GM23338 (cell line): ENCODE data around the gene CHCHD6. TPM values are rescaled to one million over a fixed set of nuclear protein-coding genes. Genes with fewer than 3 reads are reported as not detected.

Source experiments
- ATAC-seq: fragments of 200-7000 bp; cut with Tn5 transposase; 3 replicates; pipeline ENCODE4 v1.9.1; 2020
- DNase-seq: peaks from one replicate; pipeline ENCODE4 v3.0.0-alpha.2; 2015; ENCODE audit warnings: low spot score
- H2AFZ ChIP-seq: fragments of 200-600 bp; sonication (generic); 2 replicates; pipeline ENCODE4 v1.8.0; 2016; ENCODE audit warnings: antibody characterized with exemption, mild to moderate bottlenecking, moderate library complexity
- H3F3A ChIP-seq: fragments of 200-600 bp; sonication (generic); replicated peaks from 2 replicates; pipeline ENCODE4 v1.8.0; 2017; ENCODE audit warnings: antibody characterized with exemption, mixed run types, low read depth
- H3K27ac ChIP-seq: fragments of 200-600 bp; sonication (generic); 2 replicates; pipeline ENCODE4 v1.6.1; 2016; ENCODE audit warnings: low read depth
- H3K27me3 ChIP-seq: fragments of 200-600 bp; sonication (generic); 2 replicates; pipeline ENCODE4 v1.8.0; 2016; ENCODE audit warnings: mild to moderate bottlenecking, mixed run types, moderate library complexity; ENCODE audit not compliant: insufficient read depth
- H3K36me3 ChIP-seq: fragments of 200-600 bp; sonication (generic); 2 replicates; pipeline ENCODE4 v1.8.0; 2016; ENCODE audit warnings: mild to moderate bottlenecking; ENCODE audit not compliant: insufficient read depth
- H3K4me1 ChIP-seq: fragments of 200-600 bp; sonication (generic); 2 replicates; pipeline ENCODE4 v1.8.0; 2016; ENCODE audit warnings: mild to moderate bottlenecking, moderate library complexity; ENCODE audit not compliant: insufficient read depth
- H3K4me2 ChIP-seq: fragments of 200-600 bp; sonication (generic); 2 replicates; pipeline ENCODE4 v1.7.1; 2017; ENCODE audit warnings: mixed run types
- H3K4me3 ChIP-seq: fragments of 200-600 bp; sonication (generic); 2 replicates; pipeline ENCODE4 v1.6.1; 2016; ENCODE audit warnings: mixed run types
- H3K79me2 ChIP-seq: fragments of 200-600 bp; sonication (generic); replicated peaks from 2 replicates; pipeline ENCODE4 v1.8.0; 2017; ENCODE audit warnings: mild to moderate bottlenecking; ENCODE audit not compliant: insufficient read depth
- H3K9me2 ChIP-seq: fragments of 200-600 bp; sonication (generic); 2 replicates; pipeline ENCODE4 v1.8.0; 2017; ENCODE audit not compliant: insufficient read depth
- H4K20me1 ChIP-seq: fragments of 200-600 bp; sonication (generic); replicated peaks from 2 replicates; pipeline ENCODE4 v1.8.0; 2017; ENCODE audit warnings: mild to moderate bottlenecking; ENCODE audit not compliant: insufficient read depth
- H3K27ac Mint-ChIP-seq: 2 replicates; pipeline ENCODE4 v1.8.0; 2020; ENCODE audit warnings: inconsistent platforms, mild to moderate bottlenecking, moderate library complexity, mixed read lengths
- H3K27me3 Mint-ChIP-seq: 3 replicates; pipeline ENCODE4 v1.8.0; 2022; ENCODE audit warnings: low read depth, mild to moderate bottlenecking, moderate library complexity, mixed read lengths, inconsistent platforms; ENCODE audit not compliant: insufficient read depth, poor library complexity
- H3K36me3 Mint-ChIP-seq: 3 replicates; pipeline ENCODE4 v1.8.0; 2021; ENCODE audit warnings: low read depth, mild to moderate bottlenecking, inconsistent platforms, moderate library complexity, mixed read lengths
- H3K4me1 Mint-ChIP-seq: 3 replicates; pipeline ENCODE4 v1.8.0; 2020; ENCODE audit warnings: mild to moderate bottlenecking, inconsistent platforms, mixed read lengths
- H3K4me3 Mint-ChIP-seq: 3 replicates; pipeline ENCODE4 v1.8.0; 2021; ENCODE audit warnings: moderate library complexity, mild to moderate bottlenecking, inconsistent platforms, mixed read lengths
- H3K9me3 Mint-ChIP-seq: 3 replicates; pipeline ENCODE4 v1.8.0; 2020; ENCODE audit warnings: moderate library complexity, mild to moderate bottlenecking, inconsistent platforms, mixed read lengths
- EZH2phosphoT487 ChIP-seq: fragments of 200-600 bp; sonication (generic); IDR thresholded peaks from one replicate; pipeline ENCODE4 v1.8.1; 2018; ENCODE audit warnings: antibody characterized with exemption; ENCODE audit not compliant: unreplicated experiment
- REST ChIP-seq: IDR thresholded peaks from one replicate; pipeline ENCODE4 v1.6.1; 2018; ENCODE audit warnings: antibody characterized with exemption; ENCODE audit not compliant: unreplicated experiment
- ZNF331 ChIP-seq: fragments of 250-450 bp; sonication (Bioruptor Pico); IDR thresholded peaks from 2 replicates; pipeline ENCODE4 v1.5.0; 2020; ENCODE audit warnings: low read depth, mild to moderate bottlenecking, moderate library complexity
- polyA plus RNA-seq: library from polyadenylated mRNA; unstranded; fragments of >200 nt; fragmentation: Nextera tagmentation; extraction: Ambion mirVana; gene quantifications from 2 replicates; pipeline ENCODE4 v1.2.1, GENCODE V29; 2016
- total RNA-seq: library from RNA; depleted of rRNA; stranded (reverse); fragments of >200 nt; shearing (Covaris generic); gene quantifications from 2 replicates; pipeline ENCODE4 v1.2.3, GENCODE V29; 2014
- TF ChIP-seq, protein P1 (sequence below): fragments of 250-450 bp; sonication (Bioruptor Pico); IDR thresholded peaks from 2 replicates; pipeline ENCODE4 v1.5.0; 2020; ENCODE audit warnings: mild to moderate bottlenecking, moderate library complexity

CHCHD6 gene
- total and polyA plus RNA-seq, 2 experiments from 2014 or later: 28.8 to 43.0 TPM

DNA sequence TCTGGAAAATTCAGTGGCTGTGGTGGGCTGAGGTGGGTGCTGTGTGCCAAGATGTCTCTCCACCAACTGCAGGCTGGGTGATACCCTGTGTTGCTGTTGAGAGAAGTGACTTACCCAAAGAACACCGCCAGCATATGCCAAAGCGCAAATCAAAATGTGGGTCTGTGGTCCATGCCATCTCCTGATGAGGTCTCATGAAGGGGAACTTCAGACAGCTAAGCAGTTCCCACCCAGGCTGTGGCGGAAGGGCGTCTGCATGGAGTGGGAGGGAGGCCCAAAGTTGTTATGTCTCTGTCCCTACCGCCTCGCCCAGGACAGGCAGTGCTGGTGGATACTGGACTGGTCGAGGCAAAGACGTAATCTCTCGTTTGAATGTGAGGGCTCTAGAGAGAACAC, 208.0 kb downstream of the CHCHD6 start (continued):
- TF ChIP-seq, protein P1, sequence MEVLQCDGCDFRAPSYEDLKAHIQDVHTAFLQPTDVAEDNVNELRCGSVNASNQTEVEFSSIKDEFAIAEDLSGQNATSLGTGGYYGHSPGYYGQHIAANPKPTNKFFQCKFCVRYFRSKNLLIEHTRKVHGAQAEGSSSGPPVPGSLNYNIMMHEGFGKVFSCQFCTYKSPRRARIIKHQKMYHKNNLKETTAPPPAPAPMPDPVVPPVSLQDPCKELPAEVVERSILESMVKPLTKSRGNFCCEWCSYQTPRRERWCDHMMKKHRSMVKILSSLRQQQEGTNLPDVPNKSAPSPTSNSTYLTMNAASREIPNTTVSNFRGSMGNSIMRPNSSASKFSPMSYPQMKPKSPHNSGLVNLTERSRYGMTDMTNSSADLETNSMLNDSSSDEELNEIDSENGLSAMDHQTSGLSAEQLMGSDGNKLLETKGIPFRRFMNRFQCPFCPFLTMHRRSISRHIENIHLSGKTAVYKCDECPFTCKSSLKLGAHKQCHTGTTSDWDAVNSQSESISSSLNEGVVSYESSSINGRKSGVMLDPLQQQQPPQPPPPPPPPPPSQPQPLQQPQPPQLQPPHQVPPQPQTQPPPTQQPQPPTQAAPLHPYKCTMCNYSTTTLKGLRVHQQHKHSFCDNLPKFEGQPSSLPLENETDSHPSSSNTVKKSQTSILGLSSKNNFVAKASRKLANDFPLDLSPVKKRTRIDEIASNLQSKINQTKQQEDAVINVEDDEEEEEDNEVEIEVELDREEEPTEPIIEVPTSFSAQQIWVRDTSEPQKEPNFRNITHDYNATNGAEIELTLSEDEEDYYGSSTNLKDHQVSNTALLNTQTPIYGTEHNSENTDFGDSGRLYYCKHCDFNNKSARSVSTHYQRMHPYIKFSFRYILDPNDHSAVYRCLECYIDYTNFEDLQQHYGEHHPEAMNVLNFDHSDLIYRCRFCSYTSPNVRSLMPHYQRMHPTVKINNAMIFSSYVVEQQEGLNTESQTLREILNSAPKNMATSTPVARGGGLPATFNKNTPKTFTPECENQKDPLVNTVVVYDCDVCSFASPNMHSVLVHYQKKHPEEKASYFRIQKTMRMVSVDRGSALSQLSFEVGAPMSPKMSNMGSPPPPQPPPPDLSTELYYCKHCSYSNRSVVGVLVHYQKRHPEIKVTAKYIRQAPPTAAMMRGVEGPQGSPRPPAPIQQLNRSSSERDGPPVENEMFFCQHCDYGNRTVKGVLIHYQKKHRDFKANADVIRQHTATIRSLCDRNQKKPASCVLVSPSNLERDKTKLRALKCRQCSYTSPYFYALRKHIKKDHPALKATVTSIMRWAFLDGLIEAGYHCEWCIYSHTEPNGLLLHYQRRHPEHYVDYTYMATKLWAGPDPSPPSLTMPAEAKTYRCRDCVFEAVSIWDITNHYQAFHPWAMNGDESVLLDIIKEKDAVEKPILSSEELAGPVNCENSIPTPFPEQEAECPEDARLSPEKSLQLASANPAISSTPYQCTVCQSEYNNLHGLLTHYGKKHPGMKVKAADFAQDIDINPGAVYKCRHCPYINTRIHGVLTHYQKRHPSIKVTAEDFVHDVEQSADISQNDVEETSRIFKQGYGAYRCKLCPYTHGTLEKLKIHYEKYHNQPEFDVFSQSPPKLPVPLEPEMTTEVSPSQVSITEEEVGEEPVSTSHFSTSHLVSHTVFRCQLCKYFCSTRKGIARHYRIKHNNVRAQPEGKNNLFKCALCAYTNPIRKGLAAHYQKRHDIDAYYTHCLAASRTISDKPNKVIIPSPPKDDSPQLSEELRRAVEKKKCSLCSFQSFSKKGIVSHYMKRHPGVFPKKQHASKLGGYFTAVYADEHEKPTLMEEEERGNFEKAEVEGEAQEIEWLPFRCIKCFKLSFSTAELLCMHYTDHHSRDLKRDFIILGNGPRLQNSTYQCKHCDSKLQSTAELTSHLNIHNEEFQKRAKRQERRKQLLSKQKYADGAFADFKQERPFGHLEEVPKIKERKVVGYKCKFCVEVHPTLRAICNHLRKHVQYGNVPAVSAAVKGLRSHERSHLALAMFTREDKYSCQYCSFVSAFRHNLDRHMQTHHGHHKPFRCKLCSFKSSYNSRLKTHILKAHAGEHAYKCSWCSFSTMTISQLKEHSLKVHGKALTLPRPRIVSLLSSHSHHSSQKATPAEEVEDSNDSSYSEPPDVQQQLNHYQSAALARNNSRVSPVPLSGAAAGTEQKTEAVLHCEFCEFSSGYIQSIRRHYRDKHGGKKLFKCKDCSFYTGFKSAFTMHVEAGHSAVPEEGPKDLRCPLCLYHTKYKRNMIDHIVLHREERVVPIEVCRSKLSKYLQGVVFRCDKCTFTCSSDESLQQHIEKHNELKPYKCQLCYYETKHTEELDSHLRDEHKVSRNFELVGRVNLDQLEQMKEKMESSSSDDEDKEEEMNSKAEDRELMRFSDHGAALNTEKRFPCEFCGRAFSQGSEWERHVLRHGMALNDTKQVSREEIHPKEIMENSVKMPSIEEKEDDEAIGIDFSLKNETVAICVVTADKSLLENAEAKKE: no peak

DNA sequence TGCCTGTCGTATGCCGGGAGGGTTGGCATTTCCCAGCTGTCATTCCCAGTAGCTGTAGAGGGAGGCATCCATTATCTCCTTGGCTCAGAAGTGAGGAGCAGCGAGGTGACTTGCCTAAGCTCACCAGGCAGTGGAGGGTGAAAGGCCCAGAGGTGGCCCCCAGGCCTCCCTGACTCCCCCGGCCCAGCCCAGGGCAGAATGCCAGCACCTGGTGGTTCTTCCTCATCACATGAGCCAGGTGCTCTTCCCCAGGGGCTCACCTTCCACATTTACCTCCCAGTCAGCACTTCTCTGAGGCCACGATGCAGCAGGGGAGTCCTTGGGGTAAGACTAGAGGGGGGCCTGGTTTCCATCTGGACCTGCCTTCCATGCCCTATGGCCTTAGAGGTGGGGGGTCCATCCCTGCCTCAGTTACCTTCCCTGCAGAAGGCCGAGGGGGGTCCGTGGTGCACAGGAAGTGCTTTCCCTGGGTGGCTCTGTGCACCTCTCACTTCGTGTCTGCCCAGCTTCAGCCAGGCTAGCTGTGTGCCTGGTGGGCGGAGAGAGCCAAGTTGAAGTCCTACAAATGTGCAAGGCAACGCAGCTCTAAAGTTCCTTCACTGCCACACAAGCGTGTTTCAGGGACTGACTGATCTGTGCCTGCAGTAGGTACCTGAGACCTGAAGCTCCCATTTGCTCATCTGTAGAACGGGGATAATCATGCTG, 208.6 kb downstream of the CHCHD6 start:
- H4K20me1 ChIP-seq: no peaks in the 10 kb centered on the region
- no peaks in the 10 kb centered on the region for H3K9me3 Mint-ChIP-seq
- H3K4me2 ChIP-seq: no peak overlapping the region
- TF ChIP-seq REST: no peak
- TF ChIP-seq, protein P1: no peak
- TF ChIP-seq ZNF331: no peak
- TF ChIP-seq EZH2phosphoT487: no peak

More for the DNA sequence above, 208.6 kb downstream of the CHCHD6 start:
- no peak for ATAC-seq
- H3K9me2 ChIP-seq: no peaks in the 10 kb centered on the region
- no peaks in the 10 kb centered on the region for H3K79me2 ChIP-seq
- Mint-ChIP-seq H3K27ac (no peak overlapping the region; the same call in 1 of the 2 replicates), H3K4me1 (peaks cover 14% of the 10 kb centered on the region), H3K27me3 (peaks cover 3% of the 10 kb centered on the region), H3K36me3 (peaks cover 4% of the 10 kb centered on the region; the same call in 1 of the 3 replicates), H3K4me3 (no peak overlapping the region)
- H3K4me3 ChIP-seq: no peak overlapping the region
- no peaks in the 10 kb centered on the region for H3F3A ChIP-seq
- H2AFZ ChIP-seq: no peak overlapping the region
- H3K36me3 ChIP-seq: no peaks in the 10 kb centered on the region
- DNase-seq: no peak
- H3K27ac ChIP-seq: no peak overlapping the region
- no peaks in the 10 kb centered on the region for H3K27me3 ChIP-seq
- no peaks in the 10 kb centered on the region for H3K4me1 ChIP-seq
